GM19351 (cell line): ENCODE measurements around the gene ARFGEF3.

Experiments used
- ATAC-seq: cut with Tn5 transposase; IDR thresholded peaks from one replicate; pipeline ENCODE4 v1.9.1; 2021; ENCODE audit warnings: mild to moderate bottlenecking, moderate library complexity; ENCODE audit not compliant: unreplicated experiment

The ARFGEF3 gene

GRCh38 chr6:138387577-138388368, 226.0 kb downstream of the ARFGEF3 start:
- ATAC-seq: no peak

GRCh38 chr6:138389551-138389950, 227.8 kb downstream of the ARFGEF3 start:
- ATAC-seq: no peak
